Body of pancreas (tissue), 4 donors: Measurements from ENCODE around the gene GPR37L1. TPM values are rescaled to one million over a fixed set of nuclear protein-coding genes. Genes with fewer than 3 reads are reported as not detected.

ENCODE experiments used
- ATAC-seq: fragments of 150-250 bp; one replicate; pipeline ENCODE4 v1.9.1; 2016
- DNase-seq, 4 donors: peaks; one replicate each; pipeline ENCODE4 v3.0.0-alpha.2; 2019
- H3K27ac ChIP-seq, 4 donors: fragments of 200-600 bp; sonication (generic); 1 replicate in 3 of 4; 2 replicates in 1 of 4; pipeline versions ENCODE4 v1.5.1 to v1.6.1; 2016 to 2019; ENCODE audit warnings: mild to moderate bottlenecking in 1 of 4, mixed read lengths in 1 of 4, moderate library complexity in 1 of 4
- H3K27me3 ChIP-seq, 2 donors: fragments of 200-600 bp; sonication (generic); one replicate each; pipeline ENCODE4 v1.6.0; 2016; ENCODE audit warnings: mild to moderate bottlenecking in 1 of 2
- H3K36me3 ChIP-seq, 2 donors: fragments of 200-600 bp; sonication (generic); replicated peaks in 1 of 2; 2 replicates each; pipeline ENCODE4 v1.5.1; 2016; ENCODE audit warnings: low read depth in 2 of 2; ENCODE audit not compliant: insufficient read depth in 1 of 2
- H3K4me1 ChIP-seq: fragments of 200-600 bp; sonication (generic); one replicate; pipeline ENCODE4 v1.6.0; 2016
- H3K4me3 ChIP-seq, 2 donors: fragments of 200-600 bp; sonication (generic); 1 replicate in 1 of 2; 2 replicates in 1 of 2; pipeline ENCODE4 v1.5.1; 2016 to 2019
- H3K9me3 ChIP-seq, 3 donors: fragments of 200-600 bp; sonication (generic); 1 replicate in 2 of 3; 2 replicates in 1 of 3; pipeline ENCODE4 v1.5.1; 2016
- POLR2A ChIP-seq, 3 donors: fragments of 450-650 bp; IDR thresholded peaks; one replicate each; pipeline ENCODE4 v1.6.1; 2016; ENCODE audit warnings: antibody characterized with exemption in 3 of 3, mild to moderate bottlenecking in 2 of 3
- WGBS, 2 donors: methylation state at CpG; one replicate each; pipeline ENCODE4 v1.1.5; 2017; 5-methylcytosine and 5-hydroxymethylcytosine counted together
- intact Hi-C: fragments of 100-400 bp; cut with DNase I; formaldehyde crosslinking; loops from one replicate; pipeline ENCODE4 v1.15.1; 2023
- total RNA-seq, 2 donors: library from RNA; depleted of rRNA; stranded (reverse); fragments of >200 nt; gene quantifications; one replicate each; pipeline ENCODE4 v1.1.0, GENCODE V29; 2016
- TF ChIP-seq, protein P1 (sequence below), 7 experiments: fragments of 450-650 bp in 4 of 7; fragments of 200-600 bp in 3 of 7; sonication (generic) in 3 of 7; IDR thresholded peaks; one replicate each; pipeline ENCODE4 v1.5.1; 2016 to 2019; ENCODE audit warnings: antibody characterized with exemption in 7 of 7

GPR37L1 gene
- total RNA-seq, result not detected

- Histone ChIP-seq H3K36me3 (no peaks in the 10 kb centered on the region), H3K4me3 (no peak within 1 kb of the TSS), H3K9me3 (no peaks in the 10 kb centered on the region), H3K27ac (no peak within 1 kb of the TSS), H3K27me3 (no peaks in the 10 kb centered on the region), H3K4me1 (peaks cover 11% of the 10 kb centered on the region)
- ATAC-seq (peak; percentile 52), DNase-seq (peak; percentile 44 to 69 (median 66))
- 35 to 53% methylated on average over 10 to 19 of the region's 19 CpGs for WGBS, 2 donors
- intact Hi-C loops, result loop anchor here (5.0 to 10.0 kb wide), 2 partner anchors 120 to 228 kb away; no protein-coding TSS in a partner anchor
- TF ChIP-seq, protein P1, sequence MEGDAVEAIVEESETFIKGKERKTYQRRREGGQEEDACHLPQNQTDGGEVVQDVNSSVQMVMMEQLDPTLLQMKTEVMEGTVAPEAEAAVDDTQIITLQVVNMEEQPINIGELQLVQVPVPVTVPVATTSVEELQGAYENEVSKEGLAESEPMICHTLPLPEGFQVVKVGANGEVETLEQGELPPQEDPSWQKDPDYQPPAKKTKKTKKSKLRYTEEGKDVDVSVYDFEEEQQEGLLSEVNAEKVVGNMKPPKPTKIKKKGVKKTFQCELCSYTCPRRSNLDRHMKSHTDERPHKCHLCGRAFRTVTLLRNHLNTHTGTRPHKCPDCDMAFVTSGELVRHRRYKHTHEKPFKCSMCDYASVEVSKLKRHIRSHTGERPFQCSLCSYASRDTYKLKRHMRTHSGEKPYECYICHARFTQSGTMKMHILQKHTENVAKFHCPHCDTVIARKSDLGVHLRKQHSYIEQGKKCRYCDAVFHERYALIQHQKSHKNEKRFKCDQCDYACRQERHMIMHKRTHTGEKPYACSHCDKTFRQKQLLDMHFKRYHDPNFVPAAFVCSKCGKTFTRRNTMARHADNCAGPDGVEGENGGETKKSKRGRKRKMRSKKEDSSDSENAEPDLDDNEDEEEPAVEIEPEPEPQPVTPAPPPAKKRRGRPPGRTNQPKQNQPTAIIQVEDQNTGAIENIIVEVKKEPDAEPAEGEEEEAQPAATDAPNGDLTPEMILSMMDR (IDR thresholded peaks at IDR 0.05), result peak; percentile 8 to 48 (median 36)
- no peak for TF ChIP-seq POLR2A (IDR thresholded peaks at IDR 0.05)
These were observed at the start of gene GPR37L1 for GRCh38 chr1:202122639-202123335. TSS of gene GPR37L1 (plus strand) at chr1:202122917. CDS start at chr1:202122964, 47 bp downstream.

- ATAC-seq (no peak), DNase-seq (no peak)
- H3K4me3 ChIP-seq, result no peak overlapping the region
These were observed 49.5 kb upstream of the GPR37L1 start for GRCh38 chr1:202073206-202073605.

DNA sequence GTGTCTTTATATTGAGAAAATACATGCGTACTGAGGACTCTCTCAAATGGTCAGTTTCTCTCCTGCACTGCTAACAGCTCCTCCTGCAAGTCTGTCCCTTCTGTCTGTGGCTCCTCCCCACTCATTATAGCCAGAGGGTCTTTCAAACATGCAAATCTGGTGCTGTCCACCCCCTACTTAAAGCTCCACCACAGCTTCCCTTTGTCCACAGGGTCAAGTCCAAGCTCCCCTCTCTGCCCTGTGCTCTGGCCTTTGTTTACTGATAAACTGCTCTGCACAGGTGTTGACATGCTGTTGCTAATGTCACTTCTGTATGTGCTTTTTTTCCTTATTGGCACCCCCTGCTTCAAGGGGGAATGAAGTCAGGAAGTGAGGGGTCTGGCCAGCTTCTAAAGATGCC is 47.7 kb upstream of the GPR37L1 start:
- peak; percentile 25 for ATAC-seq
- no peaks in the 10 kb centered on the region for H3K27me3 ChIP-seq
- TF ChIP-seq POLR2A (IDR thresholded peaks at IDR 0.05), result no peak
- TF ChIP-seq, protein P1 (IDR thresholded peaks at IDR 0.05), result no peak
- H3K4me3 ChIP-seq, result no peak overlapping the region
- H3K36me3 ChIP-seq, result no peaks in the 10 kb centered on the region
- H3K9me3 ChIP-seq, result no peaks in the 10 kb centered on the region
- 71 to 75% methylated on average over 1 of the region's 1 CpG for WGBS, 2 donors
- peak overlapping the region in 3 of 4 donors; percentile 59 to 75 (median 70) for H3K27ac ChIP-seq
- peaks cover 42% of the 10 kb centered on the region for H3K4me1 ChIP-seq
- no peak for DNase-seq
- intact Hi-C loops, result no loop called here

More at GRCh38 chr1:202073206-202073605, 49.5 kb upstream of the GPR37L1 start:
- no peaks in the 10 kb centered on the region for H3K36me3 ChIP-seq
- H3K4me1 ChIP-seq, result peaks cover 52% of the 10 kb centered on the region
- no peaks in the 10 kb centered on the region for H3K9me3 ChIP-seq
- intact Hi-C loops, result no loop called here
- H3K27me3 ChIP-seq, result no peaks in the 10 kb centered on the region
- TF ChIP-seq, protein P1 (IDR thresholded peaks at IDR 0.05), result no peak
- no peak for TF ChIP-seq POLR2A (IDR thresholded peaks at IDR 0.05)
- WGBS, 2 donors, result 90 to 93% methylated on average over 9 of the region's 9 CpGs
- H3K27ac ChIP-seq, result no peak overlapping the region

DNA sequence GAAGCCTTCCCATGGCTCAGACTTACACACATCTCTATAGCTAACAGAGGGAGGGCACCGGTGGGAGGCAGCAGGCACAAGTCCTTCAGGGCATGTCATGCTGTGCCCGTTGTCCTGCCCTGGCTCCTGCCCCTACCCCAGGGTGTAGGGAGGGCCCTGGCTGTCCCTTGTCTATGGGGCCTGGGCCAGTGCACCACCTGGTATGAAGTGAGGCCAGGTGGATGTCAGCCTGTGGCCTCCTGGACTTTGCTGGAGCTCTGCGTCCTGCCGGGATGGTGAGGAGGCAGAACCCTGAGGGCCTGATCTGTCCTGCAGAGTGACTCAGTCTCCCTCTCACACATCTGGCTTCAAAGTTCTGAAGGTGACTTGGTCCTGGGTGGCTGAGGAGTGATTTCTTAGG is 47.3 kb upstream of the GPR37L1 start:
- 30% methylated on average over 4 of the region's 4 CpGs; no CpG with 5 or more reads in 1 of the 2 donors for WGBS, 2 donors
- TF ChIP-seq, protein P1 (IDR thresholded peaks at IDR 0.05), result no peak
- TF ChIP-seq POLR2A (IDR thresholded peaks at IDR 0.05), result no peak
- ATAC-seq (peak; percentile 81), DNase-seq (peak; percentile 62 to 84 (median 70))
- Histone ChIP-seq H3K9me3 (no peaks in the 10 kb centered on the region), H3K36me3 (no peaks in the 10 kb centered on the region), H3K27ac (peak overlapping the region in 3 of 4 donors; percentile 59 to 75 (median 70)), H3K4me1 (peaks cover 38% of the 10 kb centered on the region), H3K27me3 (no peaks in the 10 kb centered on the region), H3K4me3 (no peak overlapping the region)
- intact Hi-C loops, result no loop called here
